Activated CD8-positive, alpha-beta memory T cell treated with anti-CD3 and anti-CD28 coated beads for 1 hour (primary cell): ENCODE data around the gene SART3.
A peak's percentile ranks its signal among the peaks of the same experiment; 100 is the strongest.

Source experiments
- DNase-seq, 2 donors: peaks; one replicate each; pipeline ENCODE4 v3.0.0-alpha.2; 2020; ENCODE audit warnings: low read depth in 1 of 2; ENCODE audit errors: extremely low read depth in 1 of 2

SART3 gene

GRCh38 chr12:108560752-108561719 lies at the start of gene SART3:
Gene SART3, minus strand, starts transcription at chr12:108561173. Its CDS starts 19 bp downstream, at chr12:108561154.
- DNase-seq, result peak in 1 of 2 donors; percentile 67

GRCh38 chr12:108610336-108610815 lies 49.4 kb upstream of the SART3 start:
- no peak for DNase-seq

- DNase-seq, result no peak
These were observed 48.8 kb upstream of the SART3 start for GRCh38 chr12:108609537-108610335.

GRCh38 chr12:108608616-108609015 lies 47.6 kb upstream of the SART3 start:
- DNase-seq, result no peak

GRCh38 chr12:108607981-108608600 lies 47.1 kb upstream of the SART3 start:
- no peak for DNase-seq

- DNase-seq, result no peak
These were observed 45.5 kb upstream of the SART3 start for GRCh38 chr12:108606492-108606891.

- no peak for DNase-seq
These were observed 44.9 kb upstream of the SART3 start for GRCh38 chr12:108605690-108606406.

- no peak for DNase-seq
These were observed 44.2 kb upstream of the SART3 start for GRCh38 chr12:108605000-108605689.

GRCh38 chr12:108604208-108604941 lies 43.4 kb upstream of the SART3 start:
- no peak for DNase-seq

- DNase-seq, result no peak
These were observed 42.8 kb upstream of the SART3 start for GRCh38 chr12:108603743-108604142.

- DNase-seq, result no peak
These were observed 42.2 kb upstream of the SART3 start for GRCh38 chr12:108602976-108603704.

- no peak for DNase-seq
These were observed 41.3 kb upstream of the SART3 start for GRCh38 chr12:108602209-108602705.

GRCh38 chr12:108600702-108601007 lies 39.7 kb upstream of the SART3 start:
- DNase-seq, result no peak

GRCh38 chr12:108599948-108600701 lies 39.2 kb upstream of the SART3 start:
- no peak for DNase-seq

GRCh38 chr12:108599541-108599940 lies 38.6 kb upstream of the SART3 start:
- DNase-seq, result no peak

GRCh38 chr12:108598553-108599250 lies 37.7 kb upstream of the SART3 start:
- no peak for DNase-seq
